ENCODE data around the gene PIK3C2G. TPM values are rescaled to one million over a fixed set of nuclear protein-coding genes. Genes with fewer than 3 reads are reported as not detected.

The PIK3C2G gene
- total and polyA plus RNA-seq, 5 experiments from 2014 or later, result not detected

GRCh38 chr12:18580706-18581105, 319.4 kb downstream of the PIK3C2G start:
- H3K36me3 Mint-ChIP-seq, result no peaks in the 10 kb centered on the region
- DNase-seq, result no peak
- ATAC-seq, result no peak
- H3K27me3 Mint-ChIP-seq, result no peaks in the 10 kb centered on the region
- no peak overlapping the region for H3K4me3 Mint-ChIP-seq
- no peak overlapping the region for H3K27ac Mint-ChIP-seq
- POLR2A ChIA-PET, result no interaction called here
- peaks cover 0 to 25% (median 9%) of the 10 kb centered on the region in 9 donors for H3K9me3 Mint-ChIP-seq
- H3K4me1 Mint-ChIP-seq, result no peaks in the 10 kb centered on the region

DNA sequence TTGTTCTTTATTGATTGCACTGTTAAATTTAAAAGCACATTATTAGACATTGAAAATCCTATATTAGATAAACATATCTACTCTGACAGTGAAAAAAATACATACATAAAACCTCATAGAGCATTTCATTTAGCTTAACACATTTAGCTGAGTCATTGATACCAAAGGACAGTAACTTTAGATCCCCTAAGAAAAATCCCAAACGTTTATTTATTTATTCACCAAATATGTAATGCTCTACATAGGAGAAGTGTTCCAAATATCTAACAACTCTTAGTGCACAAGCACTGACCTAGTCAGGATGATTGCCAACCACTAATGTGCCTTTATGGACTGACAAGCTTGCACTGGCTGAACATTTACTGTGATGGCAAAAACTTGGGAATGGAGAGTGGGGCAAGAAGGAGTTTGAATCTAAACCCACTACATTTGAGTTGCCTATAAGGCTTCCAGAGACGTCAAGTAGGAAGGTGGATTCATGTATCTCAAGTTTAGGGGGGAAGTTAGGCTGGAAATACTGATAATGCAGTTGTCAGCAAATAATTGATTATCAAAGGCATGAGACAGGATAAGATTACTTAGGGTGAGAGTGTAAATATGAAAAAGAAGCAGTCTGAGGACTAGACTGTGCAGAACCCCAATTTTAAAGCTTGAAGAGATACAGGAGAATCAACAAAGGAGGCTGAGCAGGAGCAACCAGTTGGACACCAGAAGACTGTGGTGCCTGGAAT, 320.1 kb downstream of the PIK3C2G start:
- Mint-ChIP-seq H3K27ac (no peak overlapping the region), H3K9me3 (peaks cover 2 to 26% (median 11%) of the 10 kb centered on the region in 9 donors), H3K4me1 (no peaks in the 10 kb centered on the region), H3K36me3 (no peaks in the 10 kb centered on the region), H3K4me3 (no peak overlapping the region), H3K27me3 (no peaks in the 10 kb centered on the region)
- ATAC-seq (no peak), DNase-seq (no peak)
- POLR2A ChIA-PET, result no interaction called here

DNA sequence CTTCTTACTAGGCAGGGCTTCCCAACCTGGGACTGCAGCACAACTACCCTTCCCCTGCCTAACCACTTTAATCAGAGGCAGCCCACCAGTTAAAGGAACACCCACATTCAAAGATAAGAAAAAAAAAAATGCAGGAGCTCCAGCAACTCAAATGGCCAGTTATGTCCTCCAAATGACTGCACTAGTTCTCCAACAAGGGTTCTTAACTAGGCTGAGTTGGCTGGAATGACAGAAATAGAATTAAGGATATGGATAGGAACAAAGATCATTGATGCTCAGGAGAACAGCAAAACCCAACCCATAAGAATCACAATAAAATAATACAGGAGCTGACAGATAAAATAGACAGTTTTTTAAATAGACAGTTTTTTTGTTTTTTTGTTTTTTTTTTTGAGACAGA, 322.3 kb downstream of the PIK3C2G start:
- no peaks in the 10 kb centered on the region for H3K36me3 Mint-ChIP-seq
- ATAC-seq (no peak), DNase-seq (no peak)
- H3K27ac Mint-ChIP-seq, result no peak overlapping the region
- peaks cover 4 to 34% (median 11%) of the 10 kb centered on the region in 9 donors for H3K9me3 Mint-ChIP-seq
- no peaks in the 10 kb centered on the region for H3K4me1 Mint-ChIP-seq
- POLR2A ChIA-PET, result no interaction called here
- no peaks in the 10 kb centered on the region for H3K27me3 Mint-ChIP-seq
- no peak overlapping the region for H3K4me3 Mint-ChIP-seq

GRCh38 chr12:18586581-18586980, 325.3 kb downstream of the PIK3C2G start:
- POLR2A ChIA-PET, result no interaction called here
- H3K27ac Mint-ChIP-seq, result no peak overlapping the region
- ATAC-seq, result no peak
- H3K36me3 Mint-ChIP-seq, result no peaks in the 10 kb centered on the region
- DNase-seq, result no peak
- no peak overlapping the region for H3K4me3 Mint-ChIP-seq
- H3K4me1 Mint-ChIP-seq, result no peaks in the 10 kb centered on the region
- H3K9me3 Mint-ChIP-seq, result peaks cover 4 to 30% (median 11%) of the 10 kb centered on the region in 9 donors
- no peaks in the 10 kb centered on the region for H3K27me3 Mint-ChIP-seq

- H3K36me3 Mint-ChIP-seq, result no peaks in the 10 kb centered on the region
- ATAC-seq (no peak), DNase-seq (no peak)
- H3K9me3 Mint-ChIP-seq, result peaks cover 2 to 20% (median 11%) of the 10 kb centered on the region in 9 donors
- POLR2A ChIA-PET, result no interaction called here
- H3K4me1 Mint-ChIP-seq, result no peaks in the 10 kb centered on the region
- no peak overlapping the region for H3K4me3 Mint-ChIP-seq
- no peak overlapping the region for H3K27ac Mint-ChIP-seq
- H3K27me3 Mint-ChIP-seq, result no peaks in the 10 kb centered on the region
Measured at GRCh38 chr12:18589316-18589715, 328.0 kb downstream of the PIK3C2G start.

DNA sequence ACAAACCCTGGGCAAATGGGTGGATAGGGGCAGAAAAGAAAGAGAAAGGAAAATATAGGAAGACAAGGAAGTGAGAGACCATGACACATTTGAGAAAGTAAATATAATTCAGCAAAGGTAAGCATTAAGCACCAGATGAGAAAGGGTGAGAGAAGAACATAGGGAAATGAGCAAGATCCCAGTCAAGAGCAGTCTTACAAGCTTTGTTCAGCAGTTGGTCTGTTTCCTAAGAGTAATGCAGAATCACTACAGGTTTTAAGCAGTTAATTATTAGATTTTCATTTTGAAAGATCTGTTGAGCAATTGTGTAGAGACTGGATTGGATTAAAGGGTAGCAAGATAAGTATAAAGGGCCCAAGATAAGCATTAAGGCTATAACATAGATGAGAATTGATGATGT, 330.2 kb downstream of the PIK3C2G start:
- Mint-ChIP-seq H3K4me1 (no peaks in the 10 kb centered on the region), H3K27ac (no peak overlapping the region), H3K9me3 (peaks cover 0 to 8% (median 4%) of the 10 kb centered on the region in 9 donors), H3K4me3 (no peak overlapping the region), H3K36me3 (no peaks in the 10 kb centered on the region), H3K27me3 (no peaks in the 10 kb centered on the region)
- ATAC-seq (no peak), DNase-seq (no peak)
- POLR2A ChIA-PET, result no interaction called here

DNA sequence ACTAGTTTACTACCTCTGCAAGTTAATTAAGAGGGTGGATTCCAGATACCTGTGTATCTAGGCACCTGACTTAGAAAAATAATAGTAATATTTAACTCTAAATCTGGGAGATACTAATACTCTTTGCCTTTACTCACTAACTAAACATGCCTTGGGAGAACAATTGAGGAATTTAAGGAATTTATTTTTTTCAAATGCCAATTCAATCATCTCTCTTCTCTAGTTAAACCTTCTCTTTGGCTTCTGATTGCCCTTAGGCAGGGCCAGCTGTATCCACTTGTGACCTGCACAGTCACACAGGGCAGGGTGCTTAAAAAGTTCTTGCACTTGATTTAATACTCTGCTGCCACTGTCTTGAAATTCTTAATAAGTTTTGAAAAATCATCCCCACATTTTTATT, 334.1 kb downstream of the PIK3C2G start:
- Mint-ChIP-seq H3K4me1 (no peaks in the 10 kb centered on the region), H3K36me3 (no peaks in the 10 kb centered on the region), H3K27ac (no peak overlapping the region), H3K27me3 (no peaks in the 10 kb centered on the region), H3K9me3 (peaks cover 0 to 7% (median 0%) of the 10 kb centered on the region in 9 donors), H3K4me3 (no peak overlapping the region)
- DNase-seq (no peak), ATAC-seq (no peak)
- POLR2A ChIA-PET, result no interaction called here

DNA sequence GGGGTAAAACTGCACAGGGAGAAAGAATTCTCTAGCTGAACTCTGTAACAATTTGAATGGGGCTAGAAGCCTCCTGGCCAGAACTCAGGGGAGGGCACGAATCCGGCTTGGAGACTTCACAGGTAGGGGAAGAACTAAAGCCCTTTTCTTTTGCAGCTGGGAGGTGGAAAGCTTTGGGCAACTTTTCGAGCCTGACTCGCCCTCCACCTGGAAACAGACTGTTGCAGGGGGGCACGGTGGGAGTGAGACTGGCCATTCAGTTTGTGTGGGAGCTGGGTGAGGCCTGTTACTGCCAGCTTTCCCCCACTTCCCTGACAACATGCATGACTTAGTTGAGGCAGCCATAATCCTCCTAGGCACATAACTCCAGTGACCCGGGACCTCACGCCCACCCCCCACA, 340.6 kb downstream of the PIK3C2G start:
- no peaks in the 10 kb centered on the region for H3K36me3 Mint-ChIP-seq
- ATAC-seq, result no peak

DNA sequence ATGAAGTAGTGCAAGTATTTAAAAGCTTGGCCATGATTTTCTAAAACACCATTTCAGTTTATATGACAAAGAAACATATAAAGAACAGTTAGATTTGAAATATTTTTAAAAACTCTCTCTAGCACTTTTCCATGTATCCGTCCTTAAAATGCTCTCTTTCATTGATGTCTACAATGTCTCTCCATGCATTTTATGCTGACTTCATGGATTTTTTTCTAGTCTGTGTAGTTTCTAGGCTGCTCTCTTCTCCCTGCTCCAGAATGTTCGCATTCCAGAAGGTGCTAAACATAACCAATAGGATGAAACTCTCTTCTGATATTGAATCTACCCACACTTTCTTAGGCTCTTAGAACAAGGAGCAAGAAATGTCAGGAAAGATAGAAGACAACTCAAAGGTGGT, 351.7 kb downstream of the PIK3C2G start:
- Mint-ChIP-seq H3K27me3 (no peaks in the 10 kb centered on the region), H3K4me1 (no peaks in the 10 kb centered on the region), H3K4me3 (no peak overlapping the region), H3K36me3 (no peaks in the 10 kb centered on the region), H3K9me3 (peaks cover 0 to 16% (median 5%) of the 10 kb centered on the region in 9 donors), H3K27ac (no peak overlapping the region)
- DNase-seq (no peak), ATAC-seq (no peak)
- POLR2A ChIA-PET, result no interaction called here

More for the DNA sequence above, 340.6 kb downstream of the PIK3C2G start:
- Mint-ChIP-seq H3K9me3 (peaks cover 0 to 26% (median 11%) of the 10 kb centered on the region in 9 donors), H3K27ac (no peak overlapping the region), H3K4me1 (no peaks in the 10 kb centered on the region), H3K27me3 (no peaks in the 10 kb centered on the region), H3K4me3 (no peak overlapping the region)
- POLR2A ChIA-PET, result no interaction called here
- DNase-seq, result no peak

GRCh38 chr12:18620986-18621385, 359.7 kb downstream of the PIK3C2G start:
- Mint-ChIP-seq H3K4me1 (no peaks in the 10 kb centered on the region), H3K27ac (no peak overlapping the region), H3K36me3 (no peaks in the 10 kb centered on the region), H3K4me3 (no peak overlapping the region), H3K9me3 (peaks cover 0 to 23% (median 4%) of the 10 kb centered on the region in 9 donors), H3K27me3 (no peaks in the 10 kb centered on the region)
- ATAC-seq (no peak), DNase-seq (no peak)
- POLR2A ChIA-PET, result no interaction called here

- Mint-ChIP-seq H3K36me3 (peaks cover 0 to 4% (median 2%) of the 10 kb centered on the region in 3 donors), H3K4me3 (no peak overlapping the region)
Measured at GRCh38 chr12:18629445-18629844, 368.1 kb downstream of the PIK3C2G start.

GRCh38 chr12:18629916-18630315, 368.6 kb downstream of the PIK3C2G start:
- H3K27ac Mint-ChIP-seq, result no peak overlapping the region
- peaks cover 5 to 36% (median 14%) of the 10 kb centered on the region in 9 donors for H3K9me3 Mint-ChIP-seq
- H3K4me1 Mint-ChIP-seq, result no peaks in the 10 kb centered on the region
- DNase-seq (no peak), ATAC-seq (no peak)
- H3K4me3 Mint-ChIP-seq, result no peak overlapping the region
- H3K27me3 Mint-ChIP-seq, result peaks cover 0 to 1% (median 0%) of the 10 kb centered on the region in 5 donors
- H3K36me3 Mint-ChIP-seq, result peaks cover 0 to 4% (median 2%) of the 10 kb centered on the region in 3 donors
- POLR2A ChIA-PET, result no interaction called here

More at GRCh38 chr12:18629445-18629844, 368.1 kb downstream of the PIK3C2G start:
- POLR2A ChIA-PET, result no interaction called here
- Mint-ChIP-seq H3K9me3 (peaks cover 4 to 41% (median 14%) of the 10 kb centered on the region in 9 donors), H3K27me3 (peaks cover 0 to 1% (median 0%) of the 10 kb centered on the region in 5 donors), H3K4me1 (no peaks in the 10 kb centered on the region), H3K27ac (no peak overlapping the region)
- DNase-seq (no peak), ATAC-seq (no peak)

- no peak for ATAC-seq
Measured at GRCh38 chr12:18631339-18631738, 370.0 kb downstream of the PIK3C2G start.

DNA sequence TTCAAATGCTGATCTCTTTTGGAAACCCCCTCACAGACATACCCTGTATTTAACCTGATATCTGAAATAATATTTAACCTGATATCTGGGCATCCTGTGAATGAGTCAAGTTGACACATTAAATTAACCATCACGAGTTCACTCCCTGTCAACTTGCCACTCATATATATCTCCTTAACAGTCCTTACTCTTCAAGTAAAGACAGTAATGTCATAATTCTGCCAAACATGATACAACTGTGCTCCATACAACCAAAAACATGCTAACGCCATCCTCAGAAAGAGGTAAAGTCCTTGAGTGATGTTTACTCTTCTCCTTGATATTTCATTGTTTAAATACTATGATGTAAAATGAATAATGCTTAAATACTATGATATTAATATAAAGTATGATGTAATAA, 371.5 kb downstream of the PIK3C2G start:
- peaks cover 0 to 12% (median 4%) of the 10 kb centered on the region in 9 donors for H3K9me3 Mint-ChIP-seq
- H3K27me3 Mint-ChIP-seq, result no peaks in the 10 kb centered on the region
- H3K36me3 Mint-ChIP-seq, result no peaks in the 10 kb centered on the region
- POLR2A ChIA-PET, result no interaction called here
- DNase-seq (no peak), ATAC-seq (no peak)
- no peak overlapping the region for H3K4me3 Mint-ChIP-seq
- no peak overlapping the region for H3K27ac Mint-ChIP-seq
- H3K4me1 Mint-ChIP-seq, result no peaks in the 10 kb centered on the region

More at GRCh38 chr12:18631339-18631738, 370.0 kb downstream of the PIK3C2G start:
- H3K27ac Mint-ChIP-seq, result no peak overlapping the region
- peaks cover 0 to 4% (median 2%) of the 10 kb centered on the region in 3 donors for H3K36me3 Mint-ChIP-seq
- H3K4me1 Mint-ChIP-seq, result no peaks in the 10 kb centered on the region
- DNase-seq, result no peak
- no peak overlapping the region for H3K4me3 Mint-ChIP-seq
- POLR2A ChIA-PET, result no interaction called here
- peaks cover 0 to 1% (median 0%) of the 10 kb centered on the region in 5 donors for H3K27me3 Mint-ChIP-seq
- H3K9me3 Mint-ChIP-seq, result peaks cover 6 to 22% (median 10%) of the 10 kb centered on the region in 9 donors
